CD4-positive, alpha-beta T cell treated with Interleukin-12 subunit alpha and Interleukin-12 subunit beta, for 1 hour (primary cell): ENCODE results near the gene PHPT1.
"Not testable (repeated sequence)": the region's sequence is repeated elsewhere in the genome, so short reads cannot be mapped to it uniquely, and the experiment has no call there.

Source experiments
- DNase-seq: peaks from one replicate; pipeline ENCODE4 v3.0.0-alpha.2; 2020

The PHPT1 gene

DNA sequence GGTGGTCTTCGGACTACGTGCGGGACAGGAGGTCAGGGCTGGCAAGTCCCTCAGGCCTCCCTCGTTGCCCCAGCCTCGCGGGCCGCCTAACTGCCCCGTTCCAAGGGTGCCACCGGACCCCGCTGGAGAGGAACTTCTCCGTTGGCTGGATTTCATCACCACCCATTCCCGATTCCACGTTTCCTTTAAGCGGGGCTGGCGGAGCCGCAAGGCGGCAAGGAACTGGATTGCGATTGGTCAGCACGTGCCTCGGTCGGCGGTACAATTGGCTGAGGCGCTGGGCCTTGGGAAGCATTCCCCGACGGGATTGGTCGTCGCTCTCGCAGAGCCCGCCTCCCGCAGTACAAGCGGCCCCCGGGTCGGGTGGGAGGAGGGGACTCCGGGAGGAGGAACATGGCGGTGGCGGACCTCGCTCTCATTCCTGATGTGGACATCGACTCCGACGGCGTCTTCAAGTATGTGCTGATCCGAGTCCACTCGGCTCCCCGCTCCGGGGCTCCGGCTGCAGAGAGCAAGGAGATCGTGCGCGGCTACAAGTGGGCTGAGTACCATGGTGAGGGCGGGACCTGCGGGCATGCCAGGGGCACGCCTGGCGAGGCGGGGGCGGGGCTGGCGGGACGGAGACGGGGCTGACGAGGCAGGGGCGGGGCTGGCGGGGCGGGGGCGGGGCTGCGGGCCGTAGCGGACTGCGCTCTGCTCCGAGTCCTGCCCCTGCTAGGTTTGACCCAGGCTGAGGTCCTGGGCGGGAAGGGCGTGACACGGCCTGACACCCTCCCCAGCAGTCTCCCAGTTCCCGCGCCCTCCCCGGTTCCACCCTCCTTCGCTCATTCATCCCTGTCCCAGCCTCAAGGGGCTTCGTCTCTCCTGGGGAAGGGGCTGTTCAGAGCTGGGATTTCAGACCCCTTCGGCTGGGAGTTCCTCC is at the start of gene PHPT1:
TSS of gene PHPT1 (plus strand) at position 372 of the 922 bp plus-strand sequence. CDS start at position 394, 22 bp downstream.
- peak; percentile 98 for DNase-seq

DNA sequence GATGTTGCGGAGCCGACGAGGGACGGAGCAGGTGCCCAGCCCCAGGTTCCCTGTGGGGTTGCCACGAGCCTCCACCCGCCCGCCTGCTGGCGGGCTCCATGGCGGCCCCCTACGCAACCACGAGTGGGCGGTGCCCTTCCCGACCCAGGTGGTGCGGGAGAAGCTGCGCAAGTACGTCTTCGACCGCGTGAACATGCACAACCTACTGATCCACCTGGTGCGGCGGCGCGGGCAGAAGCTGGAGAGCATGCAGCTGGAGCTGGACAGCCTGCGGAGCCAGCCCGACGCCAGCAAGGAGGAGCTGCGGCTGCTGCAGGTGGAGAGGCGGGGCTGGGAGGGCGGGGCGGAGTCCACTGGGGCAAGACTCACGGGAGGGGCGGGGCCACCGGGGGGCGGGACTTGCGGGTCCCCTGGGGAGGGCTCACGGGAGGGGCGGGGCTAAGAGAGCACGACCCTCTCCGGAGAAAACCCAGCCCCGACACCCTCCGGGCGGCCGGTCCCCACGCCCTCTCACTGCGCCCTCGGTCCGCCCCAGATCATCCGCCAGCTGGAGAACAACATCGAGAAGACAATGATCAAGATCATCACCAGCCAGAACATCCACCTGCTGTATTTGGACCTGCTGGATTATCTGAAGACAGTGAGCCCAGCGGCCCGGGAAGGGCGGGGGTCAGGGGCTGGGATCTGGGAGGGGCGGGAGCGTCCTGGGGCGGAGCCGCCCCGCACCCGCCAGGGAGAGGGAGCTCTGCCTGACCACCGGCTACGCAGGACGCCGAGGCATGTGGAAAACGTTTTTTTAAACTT is 49.2 kb upstream of the PHPT1 start:
- peak; percentile 90 for DNase-seq

DNA sequence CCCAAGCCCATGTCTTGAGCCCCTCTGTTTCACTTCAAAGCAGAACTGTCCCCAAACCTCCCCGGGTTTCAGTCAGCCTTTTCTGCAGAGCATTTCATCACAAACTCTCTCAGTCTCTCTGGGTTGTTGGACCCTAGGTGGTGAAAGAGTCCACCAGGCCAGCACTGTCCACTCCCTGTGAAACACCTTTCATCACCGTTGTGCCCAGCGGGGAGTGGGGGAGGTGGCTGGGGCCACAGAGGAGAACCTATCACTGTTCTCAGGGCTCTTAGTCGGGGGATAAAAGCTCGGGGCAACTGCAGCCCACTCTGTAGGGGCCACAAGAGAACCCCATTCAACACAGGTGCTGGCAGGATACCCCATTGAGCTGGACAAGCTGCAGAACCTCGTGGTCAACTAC is 46.9 kb upstream of the PHPT1 start:
- no peak for DNase-seq

DNA sequence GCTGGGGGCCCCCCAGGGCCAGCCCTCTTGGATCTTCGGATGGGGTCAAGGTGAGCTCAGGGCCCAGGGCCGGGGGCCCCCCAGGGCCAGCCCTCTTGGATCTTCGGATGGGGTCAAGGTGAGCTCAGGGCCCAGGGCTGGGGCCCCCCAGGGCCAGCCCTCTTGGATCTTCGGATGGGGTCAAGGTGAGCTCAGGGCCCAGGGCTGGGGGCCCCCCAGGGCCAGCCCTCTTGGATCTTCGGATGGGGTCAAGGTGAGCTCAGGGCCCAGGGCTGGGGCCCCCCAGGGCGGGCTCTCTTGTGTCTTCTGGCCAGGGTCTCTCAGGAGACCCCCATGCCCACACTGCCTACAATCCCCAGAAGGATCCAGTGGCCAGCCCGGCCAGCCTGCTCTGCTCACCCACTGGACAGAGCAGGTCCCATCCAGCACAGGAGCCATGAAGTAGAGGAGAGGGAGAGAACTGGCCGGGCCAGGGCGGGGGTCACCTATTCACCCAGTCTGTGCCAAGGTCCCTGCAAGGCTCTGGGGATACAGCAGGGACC is 46.1 kb upstream of the PHPT1 start:
- not testable (repeated sequence) for DNase-seq

DNA sequence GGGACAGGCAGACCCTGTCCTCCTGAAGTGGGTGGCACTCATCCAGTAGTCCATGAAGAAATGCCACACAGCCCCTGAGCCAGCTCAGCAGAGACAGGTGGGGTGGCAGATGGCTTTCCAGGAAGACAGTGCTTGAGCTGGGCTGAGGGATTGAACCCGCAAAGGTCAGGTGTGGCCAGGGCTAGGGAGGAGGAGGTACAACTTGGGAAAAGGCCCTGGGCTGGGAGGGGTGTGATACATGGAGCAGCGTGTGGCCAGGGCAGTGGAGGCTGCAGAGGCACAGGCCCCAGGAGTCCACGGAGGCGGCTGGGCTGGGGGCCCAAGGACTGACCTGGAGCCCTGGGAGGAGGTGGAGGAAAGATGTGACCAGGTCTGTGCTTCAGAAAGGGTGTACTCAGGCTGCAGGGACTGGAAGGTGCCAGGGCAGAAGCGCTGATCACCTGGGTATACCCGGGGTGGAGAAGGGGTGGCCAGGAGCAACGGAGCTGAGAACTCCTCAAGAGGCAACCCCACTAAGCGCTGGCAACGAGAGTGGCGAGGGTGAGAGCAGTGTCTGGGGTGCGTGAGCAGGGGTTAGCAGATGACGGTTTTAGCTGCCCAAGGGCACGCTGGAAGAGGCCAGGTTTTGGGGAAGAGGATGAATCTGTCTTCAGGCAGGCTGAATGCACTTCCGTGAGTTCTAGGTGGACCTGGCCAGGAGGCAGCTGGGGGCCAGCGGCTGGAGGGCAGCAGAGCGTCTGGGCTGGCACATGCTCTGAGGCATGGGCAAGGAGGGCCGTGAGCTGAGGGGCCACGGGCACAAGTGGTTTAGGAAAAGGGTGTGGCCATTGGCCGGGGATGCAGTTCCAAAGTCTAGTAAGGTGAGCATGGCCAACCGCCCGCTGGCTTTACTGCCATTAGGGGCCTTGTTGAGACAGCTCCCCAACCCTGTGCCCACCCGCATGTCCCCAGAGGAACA is 45.4 kb upstream of the PHPT1 start:
- DNase-seq = no peak

DNA sequence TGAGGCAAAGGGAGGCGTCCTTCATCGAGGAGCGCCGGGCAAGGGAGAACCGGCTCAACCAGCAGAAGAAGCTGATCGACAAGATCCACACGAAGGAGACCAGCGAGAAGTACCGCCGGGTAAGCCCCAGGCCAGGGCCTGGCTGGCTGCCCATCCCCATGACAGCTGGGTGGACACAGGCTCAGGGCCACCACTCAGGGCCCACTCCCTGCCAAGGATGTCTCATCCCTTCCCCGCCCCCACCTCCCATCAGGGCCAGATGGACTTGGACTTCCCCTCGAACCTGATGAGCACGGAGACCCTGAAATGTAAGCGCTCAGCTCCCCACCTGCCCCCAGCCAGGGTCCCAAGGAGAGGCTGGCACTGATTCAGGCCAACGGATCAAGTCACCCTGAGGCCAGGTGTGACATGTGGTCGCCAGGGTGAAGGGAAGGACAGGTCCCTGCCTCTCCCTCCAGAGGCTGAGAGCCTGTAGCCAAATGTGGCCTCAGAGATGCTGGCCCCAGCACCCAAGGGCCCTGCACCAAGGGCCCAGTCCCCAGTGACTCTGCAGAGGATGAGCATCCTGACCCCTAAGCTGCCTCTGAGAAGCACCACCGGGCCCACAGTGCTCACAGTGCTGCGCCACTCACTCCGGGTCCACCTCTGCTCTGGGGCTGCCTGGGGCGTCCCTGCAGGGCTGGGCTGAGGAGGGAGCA is 44.6 kb upstream of the PHPT1 start:
- DNase-seq = no peak

DNA sequence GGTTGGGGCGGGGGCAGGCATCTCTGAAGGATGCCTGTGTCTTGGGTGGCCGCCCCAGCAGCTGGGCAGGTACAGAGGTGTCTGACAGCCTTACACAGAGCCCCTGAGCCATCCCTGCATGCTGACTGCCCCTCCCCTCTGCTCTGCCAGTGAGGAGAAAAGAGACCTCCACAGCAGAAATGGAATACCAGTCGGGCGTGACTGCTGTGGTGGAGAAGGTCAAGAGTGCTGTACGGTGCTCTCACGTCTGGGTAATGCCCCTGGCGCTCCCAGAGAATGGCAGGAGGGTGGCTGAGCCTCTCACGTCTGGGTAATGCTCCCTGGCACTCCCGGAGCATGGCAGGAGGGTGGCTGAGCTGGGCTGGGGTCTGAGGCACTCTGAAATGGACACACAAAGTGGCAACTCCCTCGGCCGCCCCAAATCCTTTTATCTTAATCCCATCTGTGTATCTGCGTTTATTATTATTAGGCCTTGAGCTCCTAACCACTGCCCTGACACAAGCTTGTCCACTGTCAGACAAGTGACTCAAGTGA is 43.9 kb upstream of the PHPT1 start:
- DNase-seq = no peak

DNA sequence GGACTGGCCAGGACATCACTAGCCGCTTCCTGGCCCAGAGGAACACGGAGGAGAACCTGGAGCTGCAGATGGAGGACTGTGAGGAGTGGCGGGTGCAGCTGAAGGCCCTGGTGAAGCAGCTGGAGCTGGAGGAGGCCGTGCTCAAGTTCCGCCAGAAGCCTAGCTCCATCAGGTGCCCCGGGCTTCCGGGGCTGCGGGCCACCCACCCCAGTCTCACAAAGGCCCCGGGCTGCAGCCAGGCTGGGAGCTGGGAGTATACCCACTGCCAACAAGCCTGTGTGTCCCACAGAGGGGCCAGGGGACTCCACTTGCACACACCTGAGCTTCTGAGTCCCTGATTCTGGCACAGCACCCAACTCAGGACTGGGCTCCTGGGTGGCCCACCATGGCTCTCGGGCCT is 43.1 kb upstream of the PHPT1 start:
- no peak for DNase-seq

DNA sequence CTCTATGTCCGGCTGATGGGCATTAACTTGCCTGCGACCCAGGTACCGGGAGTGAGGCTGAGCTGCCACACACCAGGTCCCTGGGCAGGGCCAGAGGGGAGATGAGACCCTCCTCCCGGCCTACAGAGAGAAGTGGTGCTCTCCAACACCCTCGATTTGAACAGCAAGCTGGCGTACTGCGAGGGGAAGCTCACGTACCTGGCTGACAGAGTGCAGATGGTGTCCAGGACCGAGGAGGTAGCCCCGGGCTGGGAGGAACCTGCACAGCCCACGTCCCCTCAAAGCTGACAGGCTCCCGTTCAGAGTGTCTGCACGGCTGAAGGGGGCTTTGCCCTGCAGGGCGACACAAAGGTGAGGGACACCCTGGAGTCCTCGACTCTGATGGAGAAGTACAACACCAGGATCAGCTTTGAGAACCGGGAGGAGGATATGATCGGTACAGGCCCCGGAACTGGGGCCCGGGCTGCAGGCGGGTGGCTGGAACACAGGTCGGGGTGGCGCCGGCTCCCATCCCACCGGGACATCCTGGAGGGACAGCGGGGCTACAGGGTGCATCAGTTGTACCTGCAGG is 42.5 kb upstream of the PHPT1 start:
- no peak for DNase-seq

DNA sequence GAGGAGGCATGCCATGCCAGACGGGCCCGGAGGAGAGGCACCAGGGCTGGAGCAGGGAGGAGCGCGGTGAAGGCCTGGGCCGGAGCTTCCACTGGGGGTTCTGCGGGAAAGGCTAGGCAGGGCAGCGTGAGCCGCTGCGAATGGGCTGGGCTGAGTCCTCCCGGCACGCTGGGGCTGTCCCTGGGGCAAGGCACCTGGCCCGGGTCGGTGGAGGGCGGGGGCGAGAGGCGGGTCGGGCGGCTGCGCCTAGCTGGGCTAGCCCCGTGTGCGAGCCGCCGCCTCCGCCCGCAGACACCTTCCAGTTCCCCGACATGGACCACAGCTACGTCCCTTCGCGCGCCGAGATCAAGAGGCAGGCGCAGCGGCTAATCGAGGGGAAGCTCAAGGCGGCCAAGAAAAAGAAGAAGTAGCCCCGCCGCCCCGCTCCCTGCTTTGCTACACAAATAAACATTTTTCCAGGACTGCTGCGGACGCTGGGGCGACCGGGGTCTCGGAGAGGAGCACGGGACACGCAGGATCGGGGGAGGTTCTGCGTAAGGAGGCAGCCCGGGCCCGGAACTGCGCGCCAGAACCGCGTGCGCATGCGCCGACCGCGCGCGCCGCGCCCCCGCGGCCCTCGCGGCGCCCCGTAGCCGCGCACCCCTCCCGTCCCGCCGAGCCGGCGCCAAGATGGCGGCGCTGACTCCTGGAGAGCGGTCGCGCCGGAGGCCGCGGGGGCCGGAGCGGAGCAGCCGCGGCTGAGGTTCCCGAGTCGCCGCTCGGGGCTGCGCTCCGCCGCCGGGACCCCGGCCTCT is 41.7 kb upstream of the PHPT1 start, which contains the start of gene RABL6:
TSS of gene RABL6 (plus strand) at position 668 of the 794 bp plus-strand sequence. CDS start 249 bp downstream, outside the sequence.
- peak; percentile 89 for DNase-seq

DNA sequence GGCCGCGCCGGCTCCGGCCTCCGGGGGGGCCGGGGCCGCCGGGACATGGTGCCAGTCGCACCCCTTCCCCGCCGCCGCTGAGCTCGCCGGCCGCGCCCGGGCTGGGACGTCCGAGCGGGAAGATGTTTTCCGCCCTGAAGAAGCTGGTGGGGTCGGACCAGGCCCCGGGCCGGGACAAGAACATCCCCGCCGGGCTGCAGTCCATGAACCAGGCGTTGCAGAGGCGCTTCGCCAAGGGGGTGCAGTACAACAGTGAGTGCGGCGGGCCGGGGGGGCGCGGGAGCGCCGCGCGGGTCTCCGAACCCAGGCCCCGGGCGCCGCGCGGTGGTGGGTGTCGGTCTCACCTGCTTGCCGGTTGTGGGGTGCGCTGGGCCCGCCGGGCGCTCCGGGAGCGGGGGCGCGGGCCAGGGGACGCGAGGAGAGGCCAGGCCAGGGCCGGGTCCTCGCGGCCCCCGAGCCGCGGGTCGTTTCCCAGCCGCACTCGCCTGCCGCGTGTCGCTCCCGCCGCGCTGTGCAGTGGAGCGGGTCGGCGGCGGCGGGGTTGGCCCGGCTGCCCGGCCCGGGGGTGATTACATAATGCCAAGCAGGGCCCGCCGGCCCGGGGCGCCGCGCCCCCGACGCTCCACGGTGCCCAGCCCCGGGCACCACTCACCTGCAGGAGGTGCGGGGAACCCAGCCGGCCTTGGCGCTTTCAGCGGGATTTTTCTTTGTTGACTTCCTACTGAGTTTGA is 41.0 kb upstream of the PHPT1 start:
- DNase-seq = peak; percentile 60

DNA sequence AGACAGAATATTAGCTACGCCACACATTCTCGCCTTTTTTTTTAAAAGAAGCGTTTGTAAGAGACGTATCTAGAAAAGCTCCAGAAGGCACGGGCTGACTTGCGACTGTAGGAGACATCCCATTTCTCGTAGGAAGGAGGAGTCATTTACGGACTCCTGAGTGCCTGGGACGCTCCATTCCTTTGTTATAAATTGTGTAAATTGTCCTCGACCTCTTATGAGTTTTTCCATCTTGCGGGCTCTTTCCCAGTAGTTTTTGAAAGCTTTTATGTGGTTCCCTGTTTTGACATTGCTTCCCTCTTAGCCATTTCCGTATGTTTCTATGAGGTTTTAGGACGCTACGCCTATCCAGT is 40.4 kb upstream of the PHPT1 start:
- DNase-seq = no peak

DNA sequence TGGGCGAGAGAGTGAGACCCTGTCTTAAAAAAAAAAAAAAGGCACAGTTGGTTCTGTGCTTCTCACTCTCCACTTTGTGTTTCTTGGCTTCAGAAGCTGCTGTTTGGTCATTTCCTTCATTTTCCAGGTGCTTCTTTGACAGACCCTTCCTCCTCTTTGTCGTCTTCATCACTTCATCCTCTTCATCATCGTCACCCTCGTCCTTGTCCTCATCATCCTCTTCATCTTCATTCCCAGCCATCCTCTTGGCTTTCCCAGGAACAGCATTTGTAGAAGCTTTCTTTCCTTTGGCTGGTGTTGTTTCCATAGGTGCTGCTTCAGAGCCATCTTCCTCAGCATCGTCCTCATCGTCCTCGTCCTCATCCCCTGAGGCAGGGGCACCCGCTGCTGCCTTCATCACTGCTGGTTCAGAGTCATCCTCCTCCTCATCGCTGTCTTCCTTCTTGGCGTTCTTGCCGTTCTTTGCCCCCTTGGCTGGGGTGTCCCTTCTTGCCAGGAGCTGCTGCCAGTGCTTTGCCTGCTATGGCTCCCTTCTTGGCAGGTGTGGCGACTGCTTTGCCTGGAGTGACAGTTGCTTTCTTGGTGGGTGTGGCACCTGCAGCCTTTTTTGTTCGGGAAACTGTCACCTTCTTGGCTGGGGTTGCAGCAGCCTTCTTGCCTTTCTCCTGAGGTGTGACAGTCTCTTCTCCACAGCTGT is 34.3 kb upstream of the PHPT1 start:
- no peak for DNase-seq

DNA sequence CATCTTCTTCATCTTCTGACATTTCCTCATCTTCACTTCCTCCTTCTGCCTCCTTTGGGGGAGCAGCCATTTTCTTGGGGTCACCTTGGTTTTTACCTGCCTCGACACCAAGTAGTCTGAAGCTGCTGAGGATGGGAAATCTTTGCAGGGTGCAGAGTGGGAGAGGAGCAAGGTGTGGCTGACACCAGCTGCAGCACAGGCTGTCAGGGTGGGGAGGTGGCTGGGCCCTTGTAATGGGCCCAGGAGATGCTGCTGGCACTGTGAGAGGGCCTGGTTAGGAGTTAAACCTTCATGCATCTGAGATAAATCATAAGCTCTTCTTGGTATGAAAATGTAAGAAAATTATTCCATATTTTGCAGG is 33.8 kb upstream of the PHPT1 start:
- DNase-seq = no peak

DNA sequence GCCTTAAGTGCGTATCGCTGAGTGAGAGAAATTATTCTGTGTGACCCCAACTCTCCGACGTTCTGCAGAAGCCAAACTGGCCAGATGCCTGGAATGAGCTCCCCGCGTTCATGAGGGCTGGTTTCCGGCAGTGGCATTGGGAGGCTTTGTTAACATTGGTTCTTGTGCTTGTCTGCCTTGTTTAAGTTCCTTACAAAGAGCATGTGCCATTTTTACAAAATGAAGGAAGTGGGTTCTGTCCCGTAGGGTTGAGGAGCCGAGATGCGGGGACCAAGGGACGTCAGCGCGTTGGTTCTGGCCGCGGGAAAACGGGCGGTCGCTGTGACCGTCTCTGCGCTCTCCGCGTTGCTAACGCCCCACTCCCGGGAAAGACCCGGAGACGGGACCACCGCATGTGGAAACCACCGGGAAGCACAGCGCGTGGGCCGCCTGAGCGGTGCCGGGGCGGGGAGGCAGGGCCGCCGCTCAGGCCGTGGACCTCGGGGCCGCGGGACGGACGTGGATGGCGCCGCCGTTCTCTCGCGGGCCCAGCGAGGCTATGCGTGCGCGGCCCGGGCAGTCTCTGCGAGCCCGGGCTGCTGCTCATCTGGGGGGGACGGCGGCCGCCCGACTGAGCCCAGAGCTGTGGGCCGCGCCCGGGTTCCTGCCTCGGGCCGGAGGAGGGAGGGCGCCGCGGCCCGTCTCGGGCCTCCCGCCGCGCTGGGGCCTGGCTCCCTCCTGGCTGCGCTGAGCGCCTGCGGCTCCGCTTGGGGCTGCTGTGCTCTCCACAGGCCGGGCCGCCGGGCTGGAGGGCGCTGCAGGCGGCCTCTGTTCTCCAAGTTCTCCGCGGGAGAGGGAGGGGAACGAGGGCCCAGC is 28.0 kb upstream of the PHPT1 start:
- no peak for DNase-seq

DNA sequence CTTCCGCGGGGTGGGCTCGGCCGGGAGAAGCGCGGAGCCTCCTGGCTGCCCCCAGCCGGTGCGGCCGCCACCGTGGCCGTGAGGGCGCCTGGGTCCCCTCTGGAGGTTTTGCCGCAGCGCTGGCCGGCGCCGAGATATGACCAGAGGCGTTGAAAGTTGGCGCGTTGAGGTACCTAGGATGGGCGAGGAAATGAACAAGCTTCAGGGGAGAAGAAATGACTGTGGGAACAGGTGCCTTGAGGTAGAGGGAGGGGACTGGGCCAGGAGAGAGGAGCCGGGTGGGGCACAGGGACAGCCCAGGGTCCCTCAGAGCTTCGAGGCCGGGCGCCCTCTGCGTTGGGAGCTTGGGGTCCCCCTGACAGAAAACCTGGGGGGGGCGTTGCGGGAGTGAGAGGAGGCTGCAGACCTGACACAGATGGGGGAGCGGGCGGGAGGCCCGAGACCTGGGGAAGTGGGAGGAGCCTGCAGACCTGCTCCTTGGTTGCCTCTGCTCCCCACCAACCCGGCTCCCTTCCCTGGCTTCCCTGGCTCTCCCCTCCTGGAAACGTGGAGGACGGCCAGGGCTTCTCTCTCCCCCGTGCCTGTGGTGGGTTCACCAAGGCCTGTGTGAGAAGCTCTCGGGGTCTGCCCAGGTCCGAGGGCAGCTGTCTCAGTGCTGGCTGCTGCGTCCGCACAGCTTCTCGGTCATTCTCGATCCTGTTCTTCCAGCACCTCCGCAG is 27.2 kb upstream of the PHPT1 start:
- no peak for DNase-seq
